ENCODE results near the gene C9orf85.
A peak's percentile ranks its signal among the peaks of the same experiment; 100 is the strongest.
"Not testable (repeated sequence)": the region's sequence is repeated elsewhere in the genome, so short reads cannot be mapped to it uniquely, and the experiment has no call there.

The C9orf85 gene

DNA sequence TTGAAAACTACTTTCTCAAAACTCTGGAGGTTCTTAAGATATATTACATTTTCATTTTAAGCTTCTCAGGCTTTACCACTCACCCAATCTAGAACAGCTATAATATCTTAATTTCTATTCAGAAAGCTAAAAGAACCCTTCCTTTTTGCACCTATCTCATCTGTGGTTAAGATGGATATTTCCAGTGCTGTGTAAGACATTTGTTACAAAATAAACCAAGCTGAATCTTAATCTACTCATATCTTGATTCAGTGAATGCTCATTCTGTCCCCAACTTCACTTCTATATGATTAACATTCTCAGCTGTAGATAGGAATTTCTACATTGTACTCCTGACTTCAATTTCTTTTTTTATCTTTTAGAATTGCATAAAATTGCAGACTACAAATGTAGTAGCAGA is 15.5 kb upstream of the C9orf85 start:
- H3K9me3 ChIP-seq, result no peaks in the 10 kb centered on the region
- H3K36me3 ChIP-seq, result no peaks in the 10 kb centered on the region
- no peak for TF ChIP-seq CTCF (IDR thresholded peaks at IDR 0.05)
- H3K27me3 ChIP-seq, result no peaks in the 10 kb centered on the region
- H3K27ac ChIP-seq, result no peak overlapping the region
- H3K4me3 ChIP-seq (ENCODE audit: low read depth in 1 of 2, low read length in 1 of 2), result no peak overlapping the region
- peaks cover 24 to 50% of the 10 kb centered on the region in 2 experiments for H3K4me1 ChIP-seq (ENCODE audit: control insufficient read depth in 1 of 2, insufficient read depth in 1 of 2, low read depth in 1 of 2, low read length in 1 of 2)

DNA sequence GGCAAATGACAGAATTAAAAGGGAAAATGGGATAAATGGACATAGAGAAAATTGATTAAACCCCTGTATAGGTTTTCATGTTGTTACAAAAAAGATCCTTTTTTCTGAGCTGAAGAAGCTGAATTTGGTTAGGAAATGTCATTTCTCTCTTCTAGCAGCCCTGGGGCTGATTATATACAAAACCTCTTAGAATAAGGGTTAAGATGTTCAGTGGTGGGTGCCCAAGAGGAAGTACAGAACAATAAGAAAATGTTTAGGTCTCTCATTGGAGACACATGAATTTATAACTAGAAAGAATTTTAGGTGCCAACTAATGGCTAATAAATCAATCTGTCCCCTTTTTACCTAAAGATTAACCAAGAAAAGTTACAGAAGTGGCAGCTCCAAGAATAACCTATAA is 14.7 kb upstream of the C9orf85 start:
- Histone ChIP-seq H3K27me3 (no peaks in the 10 kb centered on the region), H3K4me1 (ENCODE audit: control insufficient read depth in 1 of 2, insufficient read depth in 1 of 2, low read depth in 1 of 2, low read length in 1 of 2) (peaks cover 24 to 55% of the 10 kb centered on the region in 2 experiments), H3K27ac (peak overlapping the region; percentile 43), H3K36me3 (no peaks in the 10 kb centered on the region), H3K9me3 (no peaks in the 10 kb centered on the region), H3K4me3 (ENCODE audit: low read depth in 1 of 2, low read length in 1 of 2) (no peak overlapping the region)
- TF ChIP-seq CTCF (IDR thresholded peaks at IDR 0.05), result no peak

GRCh38 chr9:71897577-71897976 is 13.9 kb upstream of the C9orf85 start:
- H3K27ac ChIP-seq, result peak overlapping the region; percentile 43
- no peaks in the 10 kb centered on the region for H3K36me3 ChIP-seq
- no peaks in the 10 kb centered on the region for H3K9me3 ChIP-seq
- peaks cover 24 to 55% of the 10 kb centered on the region in 2 experiments for H3K4me1 ChIP-seq (ENCODE audit: control insufficient read depth in 1 of 2, insufficient read depth in 1 of 2, low read depth in 1 of 2, low read length in 1 of 2)
- H3K27me3 ChIP-seq, result no peaks in the 10 kb centered on the region
- no peak overlapping the region for H3K4me3 ChIP-seq (ENCODE audit: low read depth in 1 of 2, low read length in 1 of 2)
- TF ChIP-seq CTCF (IDR thresholded peaks at IDR 0.05), result no peak

DNA sequence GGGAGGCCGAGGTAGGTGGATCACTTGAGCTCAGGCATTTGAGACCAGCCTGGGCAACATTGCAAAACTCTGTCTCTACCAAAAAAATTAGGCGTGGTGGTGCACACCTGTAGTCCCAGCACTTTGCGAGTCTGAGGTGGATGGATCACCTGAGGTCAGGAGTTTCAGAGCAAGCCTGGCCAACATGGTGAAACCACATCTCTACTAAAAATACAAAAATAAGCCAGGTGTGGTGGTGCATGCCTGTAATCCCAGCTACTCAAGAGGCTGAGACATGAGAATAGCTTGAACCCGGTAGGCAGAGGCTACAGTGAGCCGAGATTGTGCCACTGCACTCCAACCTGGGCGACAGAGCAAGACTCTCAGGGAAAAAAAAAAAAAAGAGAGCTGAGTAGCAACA is 12.7 kb upstream of the C9orf85 start:
- not testable (repeated sequence) for H3K27me3 ChIP-seq; H3K4me3 ChIP-seq (ENCODE audit: low read depth in 1 of 2, low read length in 1 of 2); H3K9me3 ChIP-seq; H3K27ac ChIP-seq; H3K36me3 ChIP-seq
- peaks cover 24 to 55% of the 10 kb centered on the region in 2 experiments for H3K4me1 ChIP-seq (ENCODE audit: control insufficient read depth in 1 of 2, insufficient read depth in 1 of 2, low read depth in 1 of 2, low read length in 1 of 2)

- Histone ChIP-seq H3K9me3 (no peaks in the 10 kb centered on the region), H3K36me3 (no peaks in the 10 kb centered on the region), H3K4me3 (ENCODE audit: low read depth in 1 of 2, low read length in 1 of 2) (no peak overlapping the region), H3K27me3 (no peaks in the 10 kb centered on the region), H3K4me1 (ENCODE audit: control insufficient read depth in 1 of 2, insufficient read depth in 1 of 2, low read depth in 1 of 2, low read length in 1 of 2) (peaks cover 11 to 26% of the 10 kb centered on the region in 2 experiments), H3K27ac (no peak overlapping the region)
- TF ChIP-seq CTCF (IDR thresholded peaks at IDR 0.05), result no peak
Observed at GRCh38 chr9:71901695-71902597, 9.5 kb upstream of the C9orf85 start.

DNA sequence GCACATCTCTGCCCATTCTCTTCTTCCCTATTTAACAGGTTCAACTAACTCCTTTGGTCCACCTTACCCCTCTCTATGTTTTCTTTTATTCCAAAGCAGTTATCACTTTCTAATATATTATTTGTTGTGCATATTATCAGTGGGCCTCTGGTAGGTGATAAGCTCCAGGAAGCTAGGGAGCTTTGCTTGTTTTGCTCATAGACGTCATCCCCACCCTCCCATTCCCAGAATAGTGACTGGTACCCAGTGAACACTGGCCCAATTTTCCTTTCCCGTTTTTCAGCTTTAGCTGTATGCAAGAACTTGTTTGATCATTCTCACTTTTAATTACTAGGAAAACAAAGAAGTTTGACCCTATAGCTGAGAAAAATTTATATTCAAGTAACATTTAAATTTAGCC is 7.4 kb upstream of the C9orf85 start:
- Histone ChIP-seq H3K9me3 (no peaks in the 10 kb centered on the region), H3K27ac (no peak overlapping the region), H3K36me3 (no peaks in the 10 kb centered on the region), H3K27me3 (no peaks in the 10 kb centered on the region), H3K4me3 (ENCODE audit: low read depth in 1 of 2, low read length in 1 of 2) (no peak overlapping the region), H3K4me1 (ENCODE audit: control insufficient read depth in 1 of 2, insufficient read depth in 1 of 2, low read depth in 1 of 2, low read length in 1 of 2) (peaks cover 6 to 16% of the 10 kb centered on the region in 2 experiments)
- no peak for TF ChIP-seq CTCF (IDR thresholded peaks at IDR 0.05)
